ENCODE measurements around the gene PRKCQ.
A peak's percentile ranks its signal among the peaks of the same experiment; 100 is the strongest.

PRKCQ gene

GRCh38 chr10:6507311-6507710, 72.8 kb downstream of the PRKCQ start:
- Mint-ChIP-seq H3K9me3 (peaks cover 7% of the 10 kb centered on the region), H3K27me3 (peaks cover 52% of the 10 kb centered on the region), H3K4me3 (no peak overlapping the region), H3K36me3 (no peaks in the 10 kb centered on the region), H3K27ac (no peak overlapping the region), H3K4me1 (no peaks in the 10 kb centered on the region)
- ATAC-seq, result peak; percentile 86

DNA sequence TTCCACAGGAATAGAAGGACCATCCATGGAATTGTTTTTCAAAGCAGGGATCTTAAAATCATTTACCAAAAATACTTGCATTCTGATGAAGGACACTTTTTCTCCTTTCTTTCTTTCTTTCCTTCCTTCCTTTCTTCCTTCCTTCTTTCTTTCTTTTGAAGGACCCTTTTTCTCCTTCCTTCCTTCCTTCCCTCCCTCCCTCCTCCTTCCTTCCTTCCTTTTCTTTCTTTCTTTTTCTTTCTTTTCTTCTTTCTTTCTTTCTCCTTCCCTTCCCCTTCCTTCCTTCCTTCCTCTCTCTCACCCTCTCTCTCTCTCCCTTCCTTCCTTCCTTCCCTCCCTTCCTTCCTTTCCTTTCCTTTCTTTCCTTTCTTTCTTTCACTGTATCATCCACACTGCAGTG, 74.8 kb downstream of the PRKCQ start:
- no peak for ATAC-seq
- no peaks in the 10 kb centered on the region for H3K36me3 Mint-ChIP-seq
- no peak overlapping the region for H3K27ac Mint-ChIP-seq
- H3K4me3 Mint-ChIP-seq, result no peak overlapping the region
- peaks cover 59% of the 10 kb centered on the region for H3K27me3 Mint-ChIP-seq
- peaks cover 7% of the 10 kb centered on the region for H3K9me3 Mint-ChIP-seq
- no peaks in the 10 kb centered on the region for H3K4me1 Mint-ChIP-seq

- no peaks in the 10 kb centered on the region for H3K4me1 Mint-ChIP-seq
- H3K9me3 Mint-ChIP-seq, result peaks cover 7% of the 10 kb centered on the region
- no peaks in the 10 kb centered on the region for H3K36me3 Mint-ChIP-seq
- H3K27ac Mint-ChIP-seq, result no peak overlapping the region
- ATAC-seq, result peak; percentile 25
- H3K27me3 Mint-ChIP-seq, result peaks cover 57% of the 10 kb centered on the region
- no peak overlapping the region for H3K4me3 Mint-ChIP-seq
Measured at GRCh38 chr10:6504296-6504695, 75.8 kb downstream of the PRKCQ start.

DNA sequence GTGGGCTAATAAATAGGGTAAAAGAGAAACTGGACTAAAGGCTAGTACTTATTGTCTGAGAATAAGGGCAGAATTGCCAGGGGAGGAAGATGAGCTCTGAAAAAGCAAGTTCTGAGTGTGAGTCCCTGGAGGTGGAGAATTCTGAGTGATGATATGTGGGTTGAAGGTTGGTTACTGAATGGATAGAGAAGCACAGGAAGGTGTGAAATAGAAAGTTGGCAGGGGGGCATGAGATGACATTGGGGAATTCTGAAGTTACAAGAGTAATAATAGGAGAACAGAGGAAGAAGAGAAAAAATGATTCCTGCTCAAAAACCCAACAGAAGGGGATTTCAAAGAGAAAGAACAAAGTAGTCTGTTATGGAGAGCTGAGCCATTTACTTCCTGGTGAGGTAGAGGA, 76.9 kb downstream of the PRKCQ start:
- no peak overlapping the region for H3K27ac Mint-ChIP-seq
- H3K27me3 Mint-ChIP-seq, result peaks cover 46% of the 10 kb centered on the region
- H3K36me3 Mint-ChIP-seq, result no peaks in the 10 kb centered on the region
- H3K4me3 Mint-ChIP-seq, result no peak overlapping the region
- H3K9me3 Mint-ChIP-seq, result peaks cover 7% of the 10 kb centered on the region
- no peaks in the 10 kb centered on the region for H3K4me1 Mint-ChIP-seq
- ATAC-seq, result no peak

DNA sequence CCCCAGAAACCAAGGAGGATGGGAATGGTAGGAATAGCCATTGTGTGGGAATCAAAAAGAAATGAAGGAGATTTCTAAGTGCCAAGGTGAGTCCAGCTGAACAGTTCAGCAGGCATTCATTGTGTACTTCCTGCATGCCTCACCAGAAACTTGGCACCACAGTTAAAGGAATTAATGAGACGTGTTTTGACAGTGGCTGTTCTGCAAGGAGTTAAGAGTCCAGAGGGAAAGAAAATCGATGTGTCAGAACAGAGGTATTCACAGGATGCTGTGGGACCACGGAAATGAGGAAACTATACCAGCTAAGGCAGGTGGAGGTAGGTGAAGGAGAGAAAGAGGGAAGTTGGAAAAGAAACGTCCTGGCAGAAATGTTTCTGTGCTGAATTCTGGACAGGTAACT, 78.1 kb downstream of the PRKCQ start:
- no peak overlapping the region for H3K27ac Mint-ChIP-seq
- H3K9me3 Mint-ChIP-seq, result peaks cover 7% of the 10 kb centered on the region
- ATAC-seq, result no peak
- no peaks in the 10 kb centered on the region for H3K4me1 Mint-ChIP-seq
- H3K36me3 Mint-ChIP-seq, result no peaks in the 10 kb centered on the region
- H3K27me3 Mint-ChIP-seq, result peaks cover 40% of the 10 kb centered on the region
- no peak overlapping the region for H3K4me3 Mint-ChIP-seq

DNA sequence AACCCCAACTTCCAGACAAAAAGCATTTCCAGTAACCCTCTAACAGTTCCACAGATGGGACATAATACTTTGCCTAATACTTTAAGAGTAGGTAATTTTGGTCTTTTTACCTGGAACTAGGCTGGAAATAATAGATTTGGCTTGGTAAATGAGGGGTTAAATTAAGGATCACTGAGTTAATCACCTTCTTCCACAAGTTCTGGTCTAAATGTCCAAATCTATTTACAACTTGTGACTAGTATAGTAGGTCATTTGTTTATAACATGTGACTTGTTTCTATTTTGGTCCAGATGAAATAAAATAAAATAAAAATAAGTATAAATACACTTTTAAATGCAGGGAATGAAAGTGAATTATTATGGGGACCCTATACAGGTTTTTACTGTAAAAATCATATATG, 80.1 kb downstream of the PRKCQ start:
- peaks cover 4% of the 10 kb centered on the region for H3K9me3 Mint-ChIP-seq
- no peak for ATAC-seq
- H3K4me3 Mint-ChIP-seq, result no peak overlapping the region
- H3K27ac Mint-ChIP-seq, result no peak overlapping the region
- H3K4me1 Mint-ChIP-seq, result no peaks in the 10 kb centered on the region
- H3K36me3 Mint-ChIP-seq, result no peaks in the 10 kb centered on the region
- peaks cover 31% of the 10 kb centered on the region for H3K27me3 Mint-ChIP-seq

GRCh38 chr10:6498771-6499170, 81.3 kb downstream of the PRKCQ start:
- Mint-ChIP-seq H3K27me3 (peaks cover 31% of the 10 kb centered on the region), H3K4me1 (no peaks in the 10 kb centered on the region), H3K27ac (no peak overlapping the region), H3K4me3 (no peak overlapping the region), H3K36me3 (no peaks in the 10 kb centered on the region), H3K9me3 (peaks cover 4% of the 10 kb centered on the region)
- peak; percentile 41 for ATAC-seq

DNA sequence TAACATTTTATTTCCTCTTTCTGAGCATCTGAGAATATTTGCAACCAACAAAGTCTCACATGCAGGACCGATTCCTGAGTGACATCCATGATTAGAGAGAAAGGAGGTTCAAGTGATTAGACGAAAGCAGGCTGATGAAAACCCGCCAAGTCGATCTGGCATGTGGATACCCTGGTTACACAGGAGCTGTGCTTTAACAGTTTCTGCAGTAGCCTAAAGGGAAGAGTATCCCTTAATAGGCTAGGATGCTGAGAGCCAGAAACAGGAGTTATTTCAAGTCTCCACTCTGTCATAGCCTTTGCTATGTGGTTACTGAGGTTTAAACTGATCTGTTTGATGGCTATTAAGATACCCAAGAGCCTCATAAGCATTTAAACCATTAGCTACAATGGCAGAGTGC, 82.5 kb downstream of the PRKCQ start:
- H3K36me3 Mint-ChIP-seq, result no peaks in the 10 kb centered on the region
- no peak for ATAC-seq
- H3K4me3 Mint-ChIP-seq, result no peak overlapping the region
- H3K27ac Mint-ChIP-seq, result no peak overlapping the region
- no peaks in the 10 kb centered on the region for H3K9me3 Mint-ChIP-seq
- peaks cover 21% of the 10 kb centered on the region for H3K27me3 Mint-ChIP-seq
- H3K4me1 Mint-ChIP-seq, result no peaks in the 10 kb centered on the region

GRCh38 chr10:6494936-6495592, 85.0 kb downstream of the PRKCQ start:
- ATAC-seq, result no peak
- Mint-ChIP-seq H3K9me3 (no peaks in the 10 kb centered on the region), H3K27me3 (peaks cover 15% of the 10 kb centered on the region), H3K36me3 (no peaks in the 10 kb centered on the region), H3K4me3 (no peak overlapping the region), H3K27ac (no peak overlapping the region), H3K4me1 (no peaks in the 10 kb centered on the region)

DNA sequence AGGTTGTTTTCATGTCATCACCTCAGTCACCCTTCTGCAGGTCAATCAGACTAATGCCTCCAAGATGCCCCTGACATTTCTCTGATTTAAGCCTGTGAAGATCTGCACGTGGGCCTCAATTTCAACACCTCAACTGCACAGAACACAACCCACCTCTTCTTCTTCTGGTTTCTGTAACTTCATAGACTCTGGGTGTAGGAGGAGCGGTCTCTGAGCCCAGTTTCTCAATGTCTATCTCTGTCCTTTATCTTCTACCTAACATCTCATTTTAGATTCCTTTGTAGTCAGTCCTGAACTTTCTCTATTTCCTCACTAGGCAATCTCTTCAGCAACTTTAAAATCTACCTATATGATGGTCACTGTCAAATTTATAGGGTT, 85.6 kb downstream of the PRKCQ start:
- H3K4me1 Mint-ChIP-seq, result no peaks in the 10 kb centered on the region
- no peaks in the 10 kb centered on the region for H3K9me3 Mint-ChIP-seq
- H3K27me3 Mint-ChIP-seq, result peaks cover 21% of the 10 kb centered on the region
- H3K36me3 Mint-ChIP-seq, result no peaks in the 10 kb centered on the region
- no peak overlapping the region for H3K4me3 Mint-ChIP-seq
- H3K27ac Mint-ChIP-seq, result no peak overlapping the region
- no peak for ATAC-seq

DNA sequence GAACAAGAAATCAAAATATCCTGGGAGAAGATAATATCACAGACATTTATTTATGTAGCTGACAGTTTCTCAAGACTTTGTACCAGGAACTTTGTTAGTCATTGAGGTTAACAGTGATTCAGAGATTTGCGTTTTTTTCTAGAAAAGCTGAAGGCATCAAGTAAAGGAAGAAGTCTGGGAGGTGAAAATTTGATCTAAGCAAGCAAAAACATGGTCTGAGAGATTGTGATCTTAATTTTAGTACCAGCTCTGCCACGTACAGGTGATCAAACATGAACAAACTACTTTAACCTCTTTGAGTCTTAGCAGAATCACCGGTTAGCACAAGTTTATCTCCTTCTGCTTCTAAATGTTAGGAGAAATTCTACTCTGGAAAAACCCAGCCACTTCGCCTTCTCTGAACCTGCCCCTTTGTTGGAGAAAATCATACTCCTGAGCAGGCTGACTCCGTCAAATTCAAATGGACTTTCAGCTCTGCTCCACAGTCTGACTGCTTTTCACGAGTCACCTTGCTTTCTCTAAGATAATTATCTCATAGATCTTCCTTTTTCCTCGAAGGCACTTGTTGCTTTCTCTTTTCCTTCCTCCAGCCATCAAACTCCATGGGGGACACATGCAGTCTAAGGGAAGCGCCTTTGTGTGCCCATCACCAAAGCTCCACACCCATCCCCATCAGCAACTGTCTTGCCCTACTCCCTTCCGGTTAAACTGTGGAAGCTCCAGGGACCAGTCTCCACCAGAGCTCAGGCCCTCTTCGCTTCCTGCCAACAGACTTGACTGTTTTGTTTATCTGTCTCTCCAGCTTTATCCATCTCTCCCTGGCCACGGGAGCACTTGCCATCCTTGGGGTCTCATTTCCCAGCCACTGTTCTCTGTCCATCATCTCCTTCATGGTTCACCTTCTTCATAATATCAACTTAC, 86.3 kb downstream of the PRKCQ start:
- Mint-ChIP-seq H3K4me3 (no peak overlapping the region), H3K4me1 (no peaks in the 10 kb centered on the region), H3K27ac (no peak overlapping the region), H3K27me3 (peaks cover 28% of the 10 kb centered on the region), H3K9me3 (no peaks in the 10 kb centered on the region), H3K36me3 (no peaks in the 10 kb centered on the region)
- ATAC-seq, result no peak

DNA sequence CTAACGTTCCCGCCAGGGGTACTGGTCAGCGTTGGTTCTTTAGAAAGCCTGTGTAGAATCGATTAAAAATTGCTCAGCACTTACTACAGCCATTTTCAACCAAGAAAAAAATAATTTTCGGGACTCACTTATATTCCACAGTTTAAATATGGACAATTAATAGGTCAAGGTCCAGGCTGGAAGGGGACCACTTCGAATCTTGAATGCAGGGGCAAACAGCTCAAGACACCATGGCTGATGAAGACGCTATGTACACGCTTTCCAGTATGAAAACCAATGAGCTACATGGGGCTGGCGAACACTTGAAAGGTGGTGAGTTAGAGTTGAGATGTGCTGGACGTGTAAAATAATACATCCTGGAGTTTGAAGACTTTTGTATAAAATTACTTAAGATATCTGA, 87.2 kb downstream of the PRKCQ start:
- Mint-ChIP-seq H3K4me3 (no peak overlapping the region), H3K4me1 (no peaks in the 10 kb centered on the region), H3K27ac (no peak overlapping the region), H3K27me3 (peaks cover 28% of the 10 kb centered on the region), H3K9me3 (no peaks in the 10 kb centered on the region), H3K36me3 (no peaks in the 10 kb centered on the region)
- no peak for ATAC-seq

- Mint-ChIP-seq H3K27me3 (peaks cover 32% of the 10 kb centered on the region), H3K4me3 (no peak overlapping the region), H3K27ac (no peak overlapping the region), H3K36me3 (no peaks in the 10 kb centered on the region), H3K4me1 (no peaks in the 10 kb centered on the region), H3K9me3 (no peaks in the 10 kb centered on the region)
- no peak for ATAC-seq
Measured at GRCh38 chr10:6491841-6492609, 88.1 kb downstream of the PRKCQ start.

DNA sequence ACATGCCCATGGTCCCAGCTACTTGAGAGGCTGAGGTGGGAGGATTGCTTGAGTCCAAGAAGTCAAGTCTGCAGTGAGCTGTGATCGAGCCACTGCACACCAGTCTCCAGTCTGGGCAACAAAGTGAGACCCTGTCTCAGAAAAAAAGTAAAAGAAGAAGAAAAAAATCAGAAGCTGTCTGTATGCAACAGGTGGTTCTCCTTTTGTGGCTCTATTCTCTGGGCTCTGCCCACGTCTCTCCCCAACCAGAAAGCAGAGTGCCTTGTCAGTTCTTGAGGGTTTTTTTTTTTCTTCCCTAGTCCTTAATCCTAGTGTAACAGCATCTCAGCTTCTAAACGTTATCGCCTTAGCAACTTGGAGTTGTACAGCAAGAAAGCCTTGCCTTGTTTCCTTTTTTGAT, 89.5 kb downstream of the PRKCQ start:
- no peak for ATAC-seq
- H3K4me3 Mint-ChIP-seq, result no peak overlapping the region
- no peaks in the 10 kb centered on the region for H3K9me3 Mint-ChIP-seq
- H3K4me1 Mint-ChIP-seq, result peaks cover 6% of the 10 kb centered on the region
- peaks cover 44% of the 10 kb centered on the region for H3K27me3 Mint-ChIP-seq
- no peak overlapping the region for H3K27ac Mint-ChIP-seq
- H3K36me3 Mint-ChIP-seq, result no peaks in the 10 kb centered on the region

GRCh38 chr10:6487920-6488319, 92.2 kb downstream of the PRKCQ start:
- no peak for ATAC-seq
- Mint-ChIP-seq H3K9me3 (no peaks in the 10 kb centered on the region), H3K4me1 (peaks cover 13% of the 10 kb centered on the region), H3K27me3 (peaks cover 44% of the 10 kb centered on the region), H3K27ac (no peak overlapping the region), H3K4me3 (no peak overlapping the region), H3K36me3 (no peaks in the 10 kb centered on the region)
